B cell (primary cell): Measurements from ENCODE around the gene IL26. TPM values are rescaled to one million over a fixed set of nuclear protein-coding genes. Genes with fewer than 3 reads are reported as not detected.

ENCODE experiments used
- ATAC-seq: fragments of 200-7000 bp; cut with Tn5 transposase; one replicate; pipeline ENCODE4 v1.10.0; 2021; ENCODE audit warnings: low read depth, mild to moderate bottlenecking, moderate number of reproducible peaks, moderate library complexity
- CTCF ChIA-PET: fragments of 350-600 bp; sonication (Branson Sonifier 250); formaldehyde crosslinking; loops from one replicate; lab custom pipeline; 2021; ENCODE audit warnings: antibody characterized with exemption, inconsistent platforms; lab: Charles Lee
- POLR2A ChIA-PET: fragments of 350-600 bp; sonication (Branson Sonifier 250); formaldehyde crosslinking; loops from one replicate; lab custom pipeline; 2021; ENCODE audit warnings: antibody characterized with exemption; lab: Charles Lee
- DNase-seq: peaks from one replicate; pipeline ENCODE4 v3.0.0; 2013
- H2AFZ ChIP-seq: 2 replicates; pipeline ENCODE4 v1.6.1; 2012; ENCODE audit warnings: mild to moderate bottlenecking, low read depth, low read length; ENCODE audit not compliant: insufficient read depth, poor library complexity, severe bottlenecking
- H3K27ac ChIP-seq, 2 donors: 1 replicate in 1 of 2; 2 replicates in 1 of 2; pipeline ENCODE4 v1.5.1; 2012 to 2013; ENCODE audit warnings: low read length in 2 of 2, mild to moderate bottlenecking in 2 of 2, moderate library complexity in 1 of 2
- H3K27me3 ChIP-seq, 4 experiments: fragments of 200-600 bp in 1 of 4; sonication (generic) in 1 of 4; replicated peaks in 1 of 4; 1 replicate in 2 of 4; 2 replicates in 2 of 4; pipeline versions ENCODE4 v1.6.1 to v1.7.0; 2013 to 2016; ENCODE audit warnings: low read length in 3 of 4, mild to moderate bottlenecking in 2 of 4, mixed read lengths in 1 of 4, moderate library complexity in 1 of 4; ENCODE audit not compliant: insufficient read depth in 4 of 4, control insufficient read depth in 3 of 4; ENCODE audit errors: control extremely low read depth in 1 of 4
- H3K36me3 ChIP-seq, 2 experiments: replicated peaks in 1 of 2; 1 replicate in 1 of 2; 2 replicates in 1 of 2; pipeline versions ENCODE4 v1.6.1 to v1.7.1; 2013; ENCODE audit warnings: low read length in 1 of 2; ENCODE audit not compliant: insufficient read depth in 2 of 2, control insufficient read depth in 1 of 2; ENCODE audit errors: control extremely low read depth in 1 of 2, extremely low read depth in 1 of 2
- H3K4me1 ChIP-seq, 2 donors: fragments of 200-600 bp in 1 of 2; sonication (generic) in 1 of 2; 1 replicate in 1 of 2; 2 replicates in 1 of 2; pipeline versions ENCODE4 v1.5.1 to v1.6.1; 2013 to 2017; ENCODE audit warnings: low read length in 2 of 2; ENCODE audit not compliant: control insufficient read depth in 2 of 2, insufficient read depth in 2 of 2
- H3K4me2 ChIP-seq: replicated peaks from 2 replicates; pipeline ENCODE3; 2012; ENCODE audit warnings: mild to moderate bottlenecking, low read depth, low read length; ENCODE audit not compliant: poor library complexity, severe bottlenecking
- H3K4me3 ChIP-seq, 5 experiments: fragments of 200-600 bp in 1 of 5; sonication (generic) in 1 of 5; 1 replicate in 3 of 5; 2 replicates in 2 of 5; pipeline versions ENCODE4 v1.5.1 to v1.7.0; 2011 to 2016; ENCODE audit warnings: low read length in 4 of 5, mild to moderate bottlenecking in 4 of 5, low read depth in 2 of 5, control low read depth in 1 of 5, moderate library complexity in 1 of 5; ENCODE audit not compliant: insufficient read depth in 1 of 5; ENCODE audit errors: control extremely low read depth in 1 of 5, extremely low read depth in 1 of 5
- H3K79me2 ChIP-seq: fragments of 200-600 bp; sonication (generic); one replicate; pipeline ENCODE4 v1.6.0; 2016; ENCODE audit warnings: low read length; ENCODE audit not compliant: control insufficient read depth, insufficient read depth
- H3K9ac ChIP-seq: fragments of 200-600 bp; sonication (generic); 2 replicates; pipeline ENCODE4 v1.6.1; 2017; ENCODE audit warnings: mild to moderate bottlenecking, low read length, moderate library complexity
- H3K9me3 ChIP-seq, 3 donors: one replicate each; pipeline versions ENCODE4 v1.6.1 to v1.7.1; 2013; ENCODE audit warnings: low read length in 2 of 3; ENCODE audit not compliant: control insufficient read depth in 2 of 3, insufficient read depth in 1 of 3; ENCODE audit errors: control extremely low read depth in 1 of 3
- H4K20me1 ChIP-seq: 2 replicates; pipeline ENCODE4 v1.6.0; 2012; ENCODE audit warnings: mild to moderate bottlenecking, low read length; ENCODE audit not compliant: insufficient read depth, control insufficient read depth, poor library complexity, severe bottlenecking
- H3K27ac Mint-ChIP-seq: one replicate; pipeline ENCODE4 v1.8.0; 2021; ENCODE audit warnings: mixed read lengths
- H3K27me3 Mint-ChIP-seq: one replicate; pipeline ENCODE4 v1.8.0; 2021; ENCODE audit warnings: mixed read lengths
- H3K4me1 Mint-ChIP-seq: one replicate; pipeline ENCODE4 v1.8.0; 2021; ENCODE audit warnings: mixed read lengths
- H3K4me3 Mint-ChIP-seq: one replicate; pipeline ENCODE4 v1.8.0; 2021; ENCODE audit warnings: mixed read lengths
- H3K9me3 Mint-ChIP-seq: one replicate; pipeline ENCODE4 v1.8.0; 2022; ENCODE audit warnings: mixed read lengths; ENCODE audit not compliant: insufficient read depth
- EZH2 ChIP-seq: IDR thresholded peaks from 2 replicates; pipeline ENCODE4 v1.6.1; 2012; ENCODE audit warnings: borderline replicate concordance, low read depth, mild to moderate bottlenecking, moderate library complexity, low read length; ENCODE audit not compliant: insufficient read depth, poor library complexity, severe bottlenecking
- WGBS: methylation state at CpG from one replicate; pipeline ENCODE4 v1.1.5; 2013; ENCODE audit warnings: missing lambda C conversion rate; ENCODE audit not compliant: insufficient coverage; 5-methylcytosine and 5-hydroxymethylcytosine counted together
- intact Hi-C: fragments of 100-400 bp; cut with micrococcal nuclease; formaldehyde crosslinking; loops from one replicate; pipeline ENCODE4 v1.10.0; 2022
- polyA plus RNA-seq: library from polyadenylated mRNA; depleted of rRNA; stranded (reverse); fragments of >200 nt; gene quantifications from 2 replicates; pipeline ENCODE4 v1.2.3, GENCODE V29; 2012
- total RNA-seq, 2 donors: library from RNA; stranded (reverse); fragments of 120-200 nt in 1 of 2; gene quantifications; 1 replicate in 1 of 2; 2 replicates in 1 of 2; pipeline versions ENCODE4 v1.2.3 to v1.2.4, GENCODE V29; 2013 to 2022
- TF ChIP-seq, protein P1 (sequence below): fragments of 200-600 bp; IDR thresholded peaks from one replicate; pipeline ENCODE4 v1.8.0; 2022; ENCODE audit warnings: antibody characterized with exemption, mild to moderate bottlenecking

The IL26 gene
- total and polyA plus RNA-seq, 2 donors (not counting 1 experiment from before 2014, with no cell fraction given), result not detected

DNA sequence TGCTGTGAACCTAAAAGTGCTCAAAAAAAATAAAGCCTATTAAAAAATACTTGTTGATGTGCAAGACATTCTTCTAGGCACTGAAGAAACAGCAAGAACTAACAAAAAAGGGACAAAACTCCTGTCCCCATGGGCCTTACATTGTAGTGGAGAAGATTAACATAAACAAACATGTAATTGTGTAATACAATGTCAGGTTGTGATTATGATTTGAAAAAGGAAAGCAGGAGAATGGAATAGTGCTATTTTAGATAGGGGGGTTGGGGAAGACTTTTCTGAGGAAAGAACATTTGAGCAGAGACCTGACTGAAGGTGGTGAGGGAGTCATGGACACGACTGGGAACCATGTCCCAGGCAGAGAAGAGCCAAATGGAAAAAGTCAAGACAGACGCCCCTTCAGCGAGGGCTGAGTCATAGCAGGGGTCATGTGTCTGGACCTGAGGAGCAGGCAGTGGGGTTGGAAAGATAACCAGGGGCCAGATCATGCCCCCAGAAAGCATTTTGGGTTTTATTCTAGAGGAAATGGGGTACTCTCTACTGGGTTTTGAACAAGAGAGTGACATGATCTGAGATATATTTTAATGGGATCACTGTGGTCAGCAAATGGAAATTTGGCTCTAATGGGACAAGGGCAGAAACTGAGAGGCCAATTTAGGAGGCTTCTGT is 46.7 kb downstream of the IL26 start:
- no peak overlapping the region for H3K9ac ChIP-seq
- Mint-ChIP-seq H3K9me3 (no peaks in the 10 kb centered on the region), H3K4me3 (no peak overlapping the region), H3K4me1 (peaks cover 33% of the 10 kb centered on the region), H3K27me3 (no peaks in the 10 kb centered on the region), H3K27ac (no peak overlapping the region)
- no peaks in the 10 kb centered on the region for H3K27me3 ChIP-seq
- TF ChIP-seq, protein P1, sequence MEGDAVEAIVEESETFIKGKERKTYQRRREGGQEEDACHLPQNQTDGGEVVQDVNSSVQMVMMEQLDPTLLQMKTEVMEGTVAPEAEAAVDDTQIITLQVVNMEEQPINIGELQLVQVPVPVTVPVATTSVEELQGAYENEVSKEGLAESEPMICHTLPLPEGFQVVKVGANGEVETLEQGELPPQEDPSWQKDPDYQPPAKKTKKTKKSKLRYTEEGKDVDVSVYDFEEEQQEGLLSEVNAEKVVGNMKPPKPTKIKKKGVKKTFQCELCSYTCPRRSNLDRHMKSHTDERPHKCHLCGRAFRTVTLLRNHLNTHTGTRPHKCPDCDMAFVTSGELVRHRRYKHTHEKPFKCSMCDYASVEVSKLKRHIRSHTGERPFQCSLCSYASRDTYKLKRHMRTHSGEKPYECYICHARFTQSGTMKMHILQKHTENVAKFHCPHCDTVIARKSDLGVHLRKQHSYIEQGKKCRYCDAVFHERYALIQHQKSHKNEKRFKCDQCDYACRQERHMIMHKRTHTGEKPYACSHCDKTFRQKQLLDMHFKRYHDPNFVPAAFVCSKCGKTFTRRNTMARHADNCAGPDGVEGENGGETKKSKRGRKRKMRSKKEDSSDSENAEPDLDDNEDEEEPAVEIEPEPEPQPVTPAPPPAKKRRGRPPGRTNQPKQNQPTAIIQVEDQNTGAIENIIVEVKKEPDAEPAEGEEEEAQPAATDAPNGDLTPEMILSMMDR, result no peak
- no peak for TF ChIP-seq EZH2
- intact Hi-C loops, result no loop called here
- DNase-seq (no peak), ATAC-seq (no peak)
- no peak overlapping the region for H3K27ac ChIP-seq
- no peak overlapping the region for H3K4me3 ChIP-seq
- H3K79me2 ChIP-seq, result no peaks in the 10 kb centered on the region
- CTCF ChIA-PET, result no interaction called here
- H3K4me2 ChIP-seq, result no peak overlapping the region
- POLR2A ChIA-PET, result no interaction called here
- no peaks in the 10 kb centered on the region for H4K20me1 ChIP-seq
- no peaks in the 10 kb centered on the region for H3K9me3 ChIP-seq
- H2AFZ ChIP-seq, result no peak overlapping the region
- H3K36me3 ChIP-seq, result no peaks in the 10 kb centered on the region
- H3K4me1 ChIP-seq, result peaks cover 26 to 28% of the 10 kb centered on the region in 2 donors
- 90% methylated on average over 3 of the region's 3 CpGs for WGBS

DNA sequence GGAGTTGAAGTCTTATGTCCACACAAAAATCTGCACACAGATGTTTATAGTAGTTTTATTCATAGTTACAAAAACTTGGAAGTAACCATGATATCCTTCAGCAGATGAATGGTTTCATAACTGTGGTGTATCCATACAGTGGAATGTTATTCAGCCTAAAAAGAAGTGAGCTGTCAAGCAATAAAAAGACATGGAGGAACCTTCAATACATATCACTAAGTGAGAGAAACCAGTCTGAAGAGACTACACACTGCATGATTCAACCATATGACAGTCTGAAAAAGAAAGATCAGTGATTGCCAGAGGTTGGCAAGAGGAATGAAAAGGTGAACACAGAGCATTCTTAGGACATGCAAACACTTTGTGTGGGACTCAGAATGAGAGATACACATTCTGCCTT is 47.4 kb downstream of the IL26 start:
- Mint-ChIP-seq H3K27me3 (no peaks in the 10 kb centered on the region), H3K4me3 (no peak overlapping the region), H3K9me3 (no peaks in the 10 kb centered on the region), H3K4me1 (peaks cover 33% of the 10 kb centered on the region), H3K27ac (no peak overlapping the region)
- no peak overlapping the region for H3K9ac ChIP-seq
- intact Hi-C loops, result no loop called here
- no peak overlapping the region for H2AFZ ChIP-seq
- H3K27ac ChIP-seq, result no peak overlapping the region
- no peaks in the 10 kb centered on the region for H3K36me3 ChIP-seq
- TF ChIP-seq, protein P1, result no peak
- no peak for TF ChIP-seq EZH2
- POLR2A ChIA-PET, result no interaction called here
- no peak for ATAC-seq
- no peak overlapping the region for H3K4me2 ChIP-seq
- no peaks in the 10 kb centered on the region for H4K20me1 ChIP-seq
- no peak overlapping the region for H3K4me3 ChIP-seq
- CTCF ChIA-PET, result interaction anchor here (0.5 to 0.6 kb wide), 2 partner anchors 77 to 153 kb away, joined by 3 to 4 read pairs; no protein-coding TSS in a partner anchor
- no peak for DNase-seq
- H3K4me1 ChIP-seq, result peaks cover 26 to 28% of the 10 kb centered on the region in 2 donors
- no peaks in the 10 kb centered on the region for H3K27me3 ChIP-seq
- H3K79me2 ChIP-seq, result no peaks in the 10 kb centered on the region
- no peaks in the 10 kb centered on the region for H3K9me3 ChIP-seq
